ENCODE data around the gene PTPRE. TPM values are rescaled to one million over a fixed set of nuclear protein-coding genes. Genes with fewer than 3 reads are reported as not detected.

Gene PTPRE
- total RNA-seq, 1 donor from 2014 or later: 70.6 TPM

GRCh38 chr10:127894146-127894545 is 12.8 kb upstream of the PTPRE start:
- intact Hi-C loops (cut with DNase I): no loop called here
- no peaks in the 10 kb centered on the region for H3K9me3 ChIP-seq
- ATAC-seq (no peak), DNase-seq (no peak)
- no peak overlapping the region for H3K27ac ChIP-seq
- H3K36me3 ChIP-seq: no peaks in the 10 kb centered on the region
- H3K27me3 ChIP-seq: no peaks in the 10 kb centered on the region
- no peak overlapping the region for H3K4me3 ChIP-seq
- no peaks in the 10 kb centered on the region for H3K4me1 ChIP-seq
- no peak for TF ChIP-seq CTCF (IDR thresholded peaks at IDR 0.05)

- Histone ChIP-seq H3K9me3 (no peaks in the 10 kb centered on the region), H3K27ac (no peak overlapping the region), H3K27me3 (no peaks in the 10 kb centered on the region), H3K36me3 (no peaks in the 10 kb centered on the region), H3K4me1 (no peaks in the 10 kb centered on the region), H3K4me3 (no peak overlapping the region)
- DNase-seq (no peak), ATAC-seq (no peak)
- intact Hi-C loops (cut with DNase I): no loop called here
- TF ChIP-seq CTCF (IDR thresholded peaks at IDR 0.05): no peak
Observed at GRCh38 chr10:127896590-127896989, 10.3 kb upstream of the PTPRE start.

- H3K9me3 ChIP-seq: no peaks in the 10 kb centered on the region
- H3K36me3 ChIP-seq: no peaks in the 10 kb centered on the region
- ATAC-seq (no peak), DNase-seq (no peak)
- intact Hi-C loops (cut with DNase I): no loop called here
- no peak for TF ChIP-seq CTCF (IDR thresholded peaks at IDR 0.05)
- H3K27ac ChIP-seq: no peak overlapping the region
- no peaks in the 10 kb centered on the region for H3K27me3 ChIP-seq
- no peaks in the 10 kb centered on the region for H3K4me1 ChIP-seq
- H3K4me3 ChIP-seq: no peak overlapping the region
Observed at GRCh38 chr10:127897177-127897576, 9.7 kb upstream of the PTPRE start.

- Histone ChIP-seq H3K9me3 (no peaks in the 10 kb centered on the region), H3K27me3 (no peaks in the 10 kb centered on the region), H3K27ac (no peak overlapping the region), H3K4me1 (no peaks in the 10 kb centered on the region), H3K36me3 (no peaks in the 10 kb centered on the region), H3K4me3 (no peak overlapping the region)
- intact Hi-C loops (cut with DNase I): no loop called here
- no peak for TF ChIP-seq CTCF (IDR thresholded peaks at IDR 0.05)
- ATAC-seq (peak; percentile 97), DNase-seq (no peak)
Observed at GRCh38 chr10:127899766-127900387, 7.0 kb upstream of the PTPRE start.

- no peak for DNase-seq
- no peak overlapping the region for H3K4me3 ChIP-seq
- H3K36me3 ChIP-seq: no peaks in the 10 kb centered on the region
- no peaks in the 10 kb centered on the region for H3K9me3 ChIP-seq
- H3K27me3 ChIP-seq: no peaks in the 10 kb centered on the region
- intact Hi-C loops (cut with DNase I): no loop called here
- ATAC-seq: no peak
- peaks cover 13% of the 10 kb centered on the region for H3K4me1 ChIP-seq
- no peak for TF ChIP-seq CTCF (IDR thresholded peaks at IDR 0.05)
- H3K27ac ChIP-seq: no peak overlapping the region
Observed at GRCh38 chr10:127903789-127904188, 3.1 kb upstream of the PTPRE start.

Measured in upper lobe of right lung (tissue), 1 donor.